Activated CD4-positive, alpha-beta T cell treated with anti-CD3 and anti-CD28 coated beads for 36 hours (primary cell): ENCODE data around the gene UST. TPM values are rescaled to one million over a fixed set of nuclear protein-coding genes. Genes with fewer than 3 reads are reported as not detected.

Source experiments
- ATAC-seq: fragments of 200-7000 bp; cut with Tn5 transposase; one replicate; pipeline ENCODE4 v1.10.0; 2021; ENCODE audit warnings: mild to moderate bottlenecking, moderate library complexity
- CTCF ChIA-PET: fragments of 350-600 bp; sonication (Branson Sonifier 250); formaldehyde crosslinking; loops from one replicate; lab custom pipeline; 2021; ENCODE audit warnings: antibody characterized with exemption; lab: Charles Lee
- POLR2A ChIA-PET: fragments of 350-600 bp; sonication (Branson Sonifier 250); formaldehyde crosslinking; loops from one replicate; lab custom pipeline; 2021; ENCODE audit warnings: antibody characterized with exemption, inconsistent platforms; lab: Charles Lee
- DNase-seq: peaks from one replicate; pipeline ENCODE4 v3.0.0-alpha.2; 2020
- H3K27ac Mint-ChIP-seq: one replicate; pipeline ENCODE4 v1.8.0; 2021; ENCODE audit warnings: mixed read lengths
- H3K27me3 Mint-ChIP-seq: one replicate; pipeline ENCODE4 v1.8.0; 2021; ENCODE audit warnings: mixed read lengths
- H3K36me3 Mint-ChIP-seq: one replicate; pipeline ENCODE4 v1.8.0; 2021; ENCODE audit warnings: low read depth, mixed read lengths
- H3K4me1 Mint-ChIP-seq: one replicate; pipeline ENCODE4 v1.8.0; 2021; ENCODE audit warnings: mixed read lengths
- H3K4me3 Mint-ChIP-seq: one replicate; pipeline ENCODE4 v1.8.0; 2021; ENCODE audit warnings: mild to moderate bottlenecking, moderate library complexity, mixed read lengths
- H3K9me3 Mint-ChIP-seq: one replicate; pipeline ENCODE4 v1.8.0; 2021; ENCODE audit warnings: low read depth, mixed read lengths
- intact Hi-C, 2 experiments: fragments of 100-400 bp; cut with DNase I in 1 of 2; cut with micrococcal nuclease in 1 of 2; formaldehyde crosslinking; loops; one replicate each; pipeline versions ENCODE4 v1.14.2 to v1.15.1; 2022 to 2024; cut with DNase I, micrococcal nuclease
- total RNA-seq, 2 experiments: library from RNA; stranded (reverse); gene quantifications; one replicate each; pipeline ENCODE4 v1.2.3, GENCODE V29; 2021

Gene UST
- total RNA-seq, 2 experiments from 2014 or later: 2.2 to 2.8 TPM

DNA sequence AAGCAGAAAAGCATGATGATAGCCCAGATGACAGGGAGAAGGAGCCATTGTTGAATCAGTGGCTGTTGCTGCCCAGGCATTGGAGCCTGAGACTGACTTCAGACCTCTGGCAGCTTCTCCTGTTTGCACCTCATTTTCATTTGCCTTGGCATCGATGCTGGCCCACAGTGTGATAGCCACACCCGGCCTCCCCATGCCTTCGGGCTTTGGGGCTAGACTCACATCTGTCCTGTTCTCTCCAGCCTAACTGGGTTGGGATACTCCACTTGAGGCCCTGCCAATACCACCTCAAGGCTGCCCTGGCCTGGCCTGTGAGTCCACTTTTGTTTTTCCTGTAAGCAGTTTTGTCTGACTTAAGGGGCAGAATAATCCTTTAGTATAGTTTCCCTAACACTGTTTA is 140.4 kb downstream of the UST start:
- Mint-ChIP-seq H3K36me3 (no peaks in the 10 kb centered on the region), H3K9me3 (no peaks in the 10 kb centered on the region), H3K4me3 (no peak overlapping the region), H3K27me3 (no peaks in the 10 kb centered on the region), H3K27ac (no peak overlapping the region), H3K4me1 (peaks cover 14% of the 10 kb centered on the region)
- ChIA-PET CTCF (no interaction called here), POLR2A (interaction anchor here (0.7 kb wide), 1 partner anchor 9 kb away, joined by 3 read pairs; no protein-coding TSS in a partner anchor)
- intact Hi-C loops: loop anchor here in 1 of 2 experiments (5.0 kb wide), 1 partner anchor 1115 kb away; no protein-coding TSS in a partner anchor
- DNase-seq (no peak), ATAC-seq (no peak)

DNA sequence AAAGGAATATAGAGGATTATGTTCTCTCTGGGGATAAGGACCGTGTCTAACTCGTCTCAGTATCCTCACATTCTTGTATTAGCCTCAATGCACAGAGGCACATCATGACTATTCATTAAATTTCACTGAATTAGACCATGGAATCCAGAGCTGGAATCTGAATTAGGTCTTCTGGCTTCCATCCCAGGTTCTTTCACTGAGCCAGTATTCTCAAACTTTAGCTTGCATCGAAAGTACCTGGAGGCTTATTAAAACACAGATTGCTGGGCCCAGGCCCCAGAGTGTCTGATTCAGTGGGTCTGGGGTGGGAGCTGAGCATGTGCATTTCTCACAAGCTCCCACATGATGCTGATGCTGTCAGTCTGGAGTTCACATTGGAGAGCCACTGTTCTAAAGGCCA is 142.0 kb downstream of the UST start:
- no peak for ATAC-seq
- intact Hi-C loops: loop anchor here in 1 of 2 experiments (5.0 kb wide), 1 partner anchor 1117 kb away; no protein-coding TSS in a partner anchor
- Mint-ChIP-seq H3K27me3 (no peaks in the 10 kb centered on the region), H3K27ac (no peak overlapping the region), H3K4me3 (no peak overlapping the region), H3K36me3 (no peaks in the 10 kb centered on the region), H3K4me1 (peaks cover 9% of the 10 kb centered on the region), H3K9me3 (no peaks in the 10 kb centered on the region)
- POLR2A ChIA-PET: no interaction called here
- DNase-seq: no peak
- CTCF ChIA-PET: interaction anchor here (1.0 kb wide), 1 partner anchor 197 kb away, joined by 3 read pairs; no protein-coding TSS in a partner anchor

DNA sequence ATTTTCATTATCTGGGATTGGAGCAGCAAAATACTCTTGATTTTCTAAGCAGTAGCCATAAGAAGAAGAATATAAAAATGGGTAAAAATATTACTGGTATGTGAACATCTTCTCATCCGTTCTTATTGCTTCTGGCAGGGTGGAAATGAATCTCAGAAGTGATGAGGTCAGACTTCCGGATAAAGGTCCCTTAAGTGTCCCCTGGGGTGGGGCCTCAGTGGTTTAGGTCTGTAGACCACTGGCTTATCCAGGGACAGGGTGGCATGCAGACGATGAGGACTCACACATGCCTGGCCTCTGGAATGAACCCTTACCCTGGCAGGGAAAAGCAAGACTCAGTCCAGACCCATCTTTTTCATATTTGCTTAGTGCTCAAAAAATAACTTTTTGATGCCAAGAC is 143.3 kb downstream of the UST start:
- ATAC-seq (no peak), DNase-seq (no peak)
- H3K9me3 Mint-ChIP-seq: no peaks in the 10 kb centered on the region
- no peaks in the 10 kb centered on the region for H3K27me3 Mint-ChIP-seq
- peaks cover 9% of the 10 kb centered on the region for H3K4me1 Mint-ChIP-seq
- no peaks in the 10 kb centered on the region for H3K36me3 Mint-ChIP-seq
- ChIA-PET CTCF (interaction anchor here (0.6 kb wide), 1 partner anchor 10 kb away, joined by 5 read pairs; no protein-coding TSS in a partner anchor), POLR2A (no interaction called here)
- intact Hi-C loops: no loop called here
- H3K4me3 Mint-ChIP-seq: no peak overlapping the region
- H3K27ac Mint-ChIP-seq: no peak overlapping the region

DNA sequence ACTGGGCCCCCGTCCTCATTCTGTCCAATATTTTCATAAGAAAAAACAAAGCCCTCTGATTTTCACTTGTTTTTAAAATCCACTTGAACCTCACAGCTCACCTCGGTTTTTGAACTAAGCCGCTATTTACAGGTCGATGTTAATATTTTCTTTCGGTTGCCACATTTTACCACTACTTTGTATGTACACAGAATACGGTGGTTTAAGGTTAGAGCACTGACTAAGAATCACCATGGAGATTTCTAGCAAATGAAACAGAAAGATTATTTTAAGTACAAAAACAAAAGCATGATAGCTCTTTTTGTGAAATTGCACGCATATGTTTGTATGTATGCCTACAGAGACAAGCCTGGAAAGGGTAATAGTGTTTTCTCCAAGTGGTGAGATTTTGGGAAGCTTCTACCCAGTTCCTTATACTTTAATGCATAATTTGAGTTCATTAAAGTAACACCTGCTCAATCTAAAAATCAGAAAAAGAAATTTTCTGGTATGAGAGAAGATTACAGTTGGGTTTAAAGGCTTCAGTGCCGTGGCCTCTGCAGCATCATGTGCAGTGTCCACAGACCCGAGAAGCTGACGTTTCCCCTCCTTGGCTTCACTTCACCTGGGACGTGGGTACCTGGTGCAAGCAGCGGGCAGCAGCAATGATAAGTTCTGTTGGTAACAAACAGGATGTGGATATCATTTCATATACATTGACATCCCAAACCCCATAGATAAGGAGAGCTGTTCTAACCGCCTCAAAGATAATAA is 144.0 kb downstream of the UST start:
- intact Hi-C loops: no loop called here
- ChIA-PET CTCF (interaction anchor here (1.5 kb wide), 1 partner anchor 12 kb away, joined by 5 read pairs; no protein-coding TSS in a partner anchor), POLR2A (interaction anchor here (0.6 kb wide), 1 partner anchor 67 kb away, joined by 3 read pairs; no protein-coding TSS in a partner anchor)
- H3K27me3 Mint-ChIP-seq: no peaks in the 10 kb centered on the region
- no peak for DNase-seq
- peak overlapping the region; percentile 43 for H3K27ac Mint-ChIP-seq
- peaks cover 9% of the 10 kb centered on the region for H3K4me1 Mint-ChIP-seq
- ATAC-seq: no peak
- H3K4me3 Mint-ChIP-seq: no peak overlapping the region
- H3K36me3 Mint-ChIP-seq: no peaks in the 10 kb centered on the region
- H3K9me3 Mint-ChIP-seq: no peaks in the 10 kb centered on the region

DNA sequence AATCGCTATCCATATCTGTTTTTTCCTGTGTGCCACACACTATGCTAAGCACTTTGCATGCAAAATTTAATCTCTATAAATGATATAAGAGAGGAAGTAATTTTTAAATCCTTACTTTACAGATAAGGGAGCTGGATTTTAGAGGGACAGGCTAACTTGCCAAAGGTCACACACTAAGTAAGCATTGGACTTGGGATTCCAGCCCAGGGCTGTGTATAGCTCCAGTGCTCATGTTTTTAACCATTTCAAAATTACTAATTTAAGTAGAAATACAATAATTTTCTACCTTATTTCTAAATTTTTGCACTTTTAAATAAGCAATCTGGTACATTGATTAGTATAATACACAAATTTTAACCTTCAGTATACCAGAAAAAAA is 144.6 kb downstream of the UST start:
- ChIA-PET POLR2A (interaction anchor here (0.6 kb wide), 1 partner anchor 66 kb away, joined by 3 read pairs; no protein-coding TSS in a partner anchor), CTCF (interaction anchor here (1.5 kb wide), 1 partner anchor 12 kb away, joined by 5 read pairs; no protein-coding TSS in a partner anchor)
- DNase-seq: no peak
- no peaks in the 10 kb centered on the region for H3K9me3 Mint-ChIP-seq
- intact Hi-C loops: no loop called here
- no peak overlapping the region for H3K27ac Mint-ChIP-seq
- H3K4me1 Mint-ChIP-seq: peaks cover 9% of the 10 kb centered on the region
- ATAC-seq: no peak
- no peak overlapping the region for H3K4me3 Mint-ChIP-seq
- no peaks in the 10 kb centered on the region for H3K36me3 Mint-ChIP-seq
- H3K27me3 Mint-ChIP-seq: no peaks in the 10 kb centered on the region

DNA sequence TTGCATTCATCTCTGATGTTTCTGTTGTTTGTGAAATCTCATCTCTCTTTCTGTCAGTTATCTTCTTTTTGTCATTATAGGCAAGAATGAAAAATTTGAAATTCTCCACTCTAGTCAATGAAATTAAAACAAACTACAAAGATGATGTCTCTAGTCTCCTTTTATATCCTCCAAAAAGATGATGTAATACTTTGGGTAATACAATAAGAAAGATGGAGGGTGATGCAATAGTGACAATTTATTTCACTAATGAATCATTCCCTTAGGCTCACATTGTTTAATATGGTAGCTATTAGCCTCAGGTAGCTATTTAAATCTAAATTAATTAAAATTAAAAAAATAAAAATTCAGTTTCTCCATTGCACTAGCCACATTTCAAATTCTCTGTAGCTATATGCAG is 145.4 kb downstream of the UST start:
- Mint-ChIP-seq H3K9me3 (no peaks in the 10 kb centered on the region), H3K4me3 (no peak overlapping the region), H3K27me3 (no peaks in the 10 kb centered on the region), H3K27ac (peak overlapping the region; percentile 66), H3K36me3 (no peaks in the 10 kb centered on the region), H3K4me1 (peaks cover 9% of the 10 kb centered on the region)
- ATAC-seq (no peak), DNase-seq (no peak)
- CTCF ChIA-PET: interaction anchor here (0.6 to 1.5 kb wide), 2 partner anchors 13 to 21 kb away, joined by 4 to 5 read pairs; no protein-coding TSS in a partner anchor
- intact Hi-C loops: no loop called here
- POLR2A ChIA-PET: interaction anchor here (0.6 kb wide), 1 partner anchor 561 kb away, joined by 3 read pairs; no protein-coding TSS in a partner anchor

DNA sequence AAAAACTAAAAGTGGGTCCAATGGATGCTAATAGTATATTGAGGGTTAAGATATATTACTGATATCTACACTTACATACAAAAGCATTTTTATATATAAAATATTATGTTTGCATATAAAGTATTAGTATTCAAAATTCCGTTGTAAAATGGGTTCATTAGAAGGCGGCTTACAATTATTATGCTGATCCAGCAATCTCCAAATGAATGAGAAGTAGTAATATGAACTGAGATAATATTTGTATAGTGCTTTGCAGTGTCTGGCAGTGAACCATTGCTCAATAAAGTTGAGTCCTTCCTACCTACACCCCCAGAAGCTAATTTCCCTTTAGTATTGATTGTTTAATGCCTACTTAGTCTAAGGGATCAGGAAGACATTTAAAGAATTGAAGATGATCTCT is 146.2 kb downstream of the UST start:
- Mint-ChIP-seq H3K4me1 (peaks cover 9% of the 10 kb centered on the region), H3K36me3 (no peaks in the 10 kb centered on the region), H3K27me3 (no peaks in the 10 kb centered on the region), H3K9me3 (no peaks in the 10 kb centered on the region), H3K27ac (no peak overlapping the region), H3K4me3 (no peak overlapping the region)
- ChIA-PET POLR2A (interaction anchor here (0.6 to 0.7 kb wide), 2 partner anchors 54 to 1620 kb away, joined by 4 read pairs; no protein-coding TSS in a partner anchor), CTCF (interaction anchor here (0.6 to 0.7 kb wide), 2 partner anchors 20 to 81 kb away, joined by 3 to 4 read pairs; no protein-coding TSS in a partner anchor)
- DNase-seq (no peak), ATAC-seq (no peak)
- intact Hi-C loops: no loop called here

DNA sequence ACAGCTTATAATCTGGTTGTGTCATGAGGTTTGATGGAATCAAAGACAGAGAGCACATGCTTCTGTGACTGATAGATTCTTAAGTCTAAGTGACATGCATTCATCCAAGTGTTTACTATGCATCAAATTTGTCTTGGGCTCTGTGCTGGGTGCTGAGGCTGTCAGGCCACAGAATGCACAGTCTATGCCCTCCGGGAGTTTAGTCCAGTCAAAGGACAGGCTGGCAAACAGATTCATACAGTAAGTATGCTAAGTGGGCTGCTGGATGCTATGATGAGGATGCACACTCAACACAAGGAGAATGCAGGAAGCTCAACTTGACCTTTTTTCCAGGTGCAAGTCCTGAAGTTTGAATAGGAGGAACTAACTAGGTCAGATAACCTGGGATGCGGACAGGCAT is 146.7 kb downstream of the UST start:
- Mint-ChIP-seq H3K36me3 (no peaks in the 10 kb centered on the region), H3K9me3 (no peaks in the 10 kb centered on the region), H3K27me3 (no peaks in the 10 kb centered on the region), H3K27ac (no peak overlapping the region), H3K4me3 (no peak overlapping the region), H3K4me1 (peaks cover 9% of the 10 kb centered on the region)
- intact Hi-C loops: no loop called here
- ATAC-seq (no peak), DNase-seq (no peak)
- ChIA-PET POLR2A (interaction anchor here (0.6 kb wide), 1 partner anchor 1620 kb away, joined by 4 read pairs; no protein-coding TSS in a partner anchor), CTCF (no interaction called here)

DNA sequence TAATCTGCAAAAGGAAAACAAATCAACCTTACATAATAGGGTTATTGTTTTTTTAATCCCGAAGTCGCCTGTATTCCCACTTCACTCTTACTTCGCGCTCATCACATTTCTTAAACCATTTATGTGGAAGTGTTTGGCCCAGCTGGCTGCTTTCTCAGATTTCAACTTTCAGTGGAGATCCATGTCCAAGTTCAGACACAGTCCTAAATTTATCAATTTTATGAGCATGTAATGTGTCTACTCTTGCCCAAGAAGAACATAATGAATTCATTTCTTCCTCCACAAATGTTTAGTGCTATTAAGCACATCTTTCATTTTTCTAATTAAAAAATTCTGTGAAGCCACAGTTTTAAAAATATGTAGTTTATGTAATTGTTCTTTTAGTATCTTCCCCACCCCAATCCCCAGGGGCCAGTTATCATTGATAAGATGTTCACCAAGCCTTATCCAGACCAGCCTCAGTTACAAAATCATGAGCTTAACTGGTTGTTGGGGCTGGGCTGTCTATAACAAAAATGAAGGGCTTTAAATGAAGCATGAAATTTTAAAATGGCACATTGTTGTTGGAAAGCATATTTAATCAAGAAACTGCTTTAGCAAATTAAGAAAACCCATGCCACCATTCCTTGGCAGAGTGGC is 151.7 kb downstream of the UST start:
- CTCF ChIA-PET: interaction anchor here (1.2 kb wide), 1 partner anchor 132 kb away, joined by 3 read pairs; no protein-coding TSS in a partner anchor
- Mint-ChIP-seq H3K27ac (no peak overlapping the region), H3K4me3 (no peak overlapping the region), H3K4me1 (no peaks in the 10 kb centered on the region), H3K9me3 (peaks cover 2% of the 10 kb centered on the region), H3K27me3 (no peaks in the 10 kb centered on the region), H3K36me3 (no peaks in the 10 kb centered on the region)
- POLR2A ChIA-PET: no interaction called here
- DNase-seq (no peak), ATAC-seq (no peak)
- intact Hi-C loops: no loop called here

DNA sequence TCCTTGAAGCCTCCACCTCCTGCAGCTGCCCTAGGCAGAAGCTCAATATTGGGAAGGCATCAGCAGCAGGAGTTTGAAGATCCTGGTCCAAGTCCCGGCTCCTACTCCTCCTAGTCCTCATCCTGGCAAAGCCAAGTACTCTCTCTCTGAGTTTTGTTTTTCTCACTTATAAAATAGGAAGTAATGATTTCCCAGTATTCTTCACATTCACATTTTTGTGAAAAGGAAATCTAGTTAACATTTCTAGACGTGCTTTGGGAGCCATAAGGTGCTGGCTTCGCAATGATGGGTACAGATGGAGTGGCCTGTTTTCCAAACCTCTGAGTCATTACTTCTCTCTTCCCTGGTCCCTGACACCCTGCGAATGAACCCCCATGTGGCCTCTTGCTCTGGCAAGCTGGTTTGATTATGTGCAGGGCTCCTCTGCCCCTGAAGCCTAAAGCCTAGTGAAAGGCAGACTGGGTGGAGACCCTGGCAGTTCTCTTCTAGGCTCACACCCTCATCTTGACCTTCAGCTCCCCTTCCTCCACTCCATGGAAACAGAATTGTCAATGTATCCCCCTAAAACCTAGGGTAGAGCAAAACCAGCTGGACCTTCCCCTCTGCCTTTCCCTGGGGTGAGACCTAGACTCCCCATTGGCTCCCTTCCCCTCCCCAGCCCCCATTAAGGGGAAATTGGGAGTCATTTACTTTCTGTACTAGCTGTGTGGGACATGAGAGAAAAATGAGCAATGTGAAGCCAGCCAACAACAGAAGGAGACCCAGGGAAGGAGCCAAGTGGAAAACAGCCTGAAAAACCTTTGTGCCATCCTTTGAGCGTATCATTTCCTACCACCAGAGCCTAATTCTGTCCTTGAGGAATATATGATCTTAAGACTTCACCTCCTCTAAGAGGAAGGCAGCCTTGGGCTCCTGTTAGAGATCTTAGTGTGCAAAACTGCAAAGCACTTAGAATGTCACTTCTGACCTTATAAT is 158.4 kb downstream of the UST start:
- Mint-ChIP-seq H3K27ac (no peak overlapping the region), H3K36me3 (no peaks in the 10 kb centered on the region), H3K27me3 (no peaks in the 10 kb centered on the region), H3K4me1 (no peaks in the 10 kb centered on the region), H3K9me3 (peaks cover under 1% of the 10 kb centered on the region), H3K4me3 (no peak overlapping the region)
- ChIA-PET POLR2A (no interaction called here), CTCF (no interaction called here)
- intact Hi-C loops: no loop called here
- DNase-seq (no peak), ATAC-seq (no peak)
